Measurements from ENCODE around the gene DMTF1.
A peak's percentile ranks its signal among the peaks of the same experiment; 100 is the strongest.

DNA sequence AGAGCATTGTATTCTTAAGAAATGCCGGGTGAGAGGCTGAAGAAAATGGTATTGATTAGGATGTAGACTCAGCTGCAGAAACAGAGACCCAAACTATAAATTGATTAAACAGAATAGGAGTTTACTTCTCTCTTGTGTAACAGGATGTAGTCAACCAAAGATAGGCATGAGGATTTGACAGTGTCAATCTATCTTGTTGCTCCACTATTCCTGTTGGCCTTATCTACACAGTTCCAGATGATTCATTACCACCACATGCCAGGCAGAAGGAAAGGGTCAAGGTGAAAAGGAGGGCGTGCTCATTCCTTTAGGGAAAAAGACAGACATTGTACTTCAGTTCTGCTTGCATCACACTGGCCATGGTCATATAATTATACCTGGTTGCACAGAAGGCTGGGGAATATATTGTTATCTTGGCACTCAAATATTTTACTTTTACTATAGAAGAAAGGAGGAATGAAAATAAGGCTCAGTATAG is 11.9 kb upstream of the DMTF1 start:
- TF ChIP-seq PATZ1 (CRISPR knock-in tag; IDR thresholded peaks at IDR 0.05; ENCODE audit: borderline replicate concordance): no peak
- no peak for TF ChIP-seq CREB5 (CRISPR knock-in tag; IDR thresholded peaks at IDR 0.05; ENCODE audit: low read depth)
- TF ChIP-seq ISL1 (CRISPR knock-in tag; IDR thresholded peaks at IDR 0.05): no peak
- no peak for TF ChIP-seq PPARA (CRISPR knock-in tag; IDR thresholded peaks at IDR 0.05; ENCODE audit: borderline replicate concordance)
- 0 out of 2 replicates have a peak, but pooled peaks have one; percentile 47 for TF ChIP-seq ZFP3 (CRISPR knock-in tag; IDR thresholded peaks at IDR 0.05)
- TF ChIP-seq, protein P1, sequence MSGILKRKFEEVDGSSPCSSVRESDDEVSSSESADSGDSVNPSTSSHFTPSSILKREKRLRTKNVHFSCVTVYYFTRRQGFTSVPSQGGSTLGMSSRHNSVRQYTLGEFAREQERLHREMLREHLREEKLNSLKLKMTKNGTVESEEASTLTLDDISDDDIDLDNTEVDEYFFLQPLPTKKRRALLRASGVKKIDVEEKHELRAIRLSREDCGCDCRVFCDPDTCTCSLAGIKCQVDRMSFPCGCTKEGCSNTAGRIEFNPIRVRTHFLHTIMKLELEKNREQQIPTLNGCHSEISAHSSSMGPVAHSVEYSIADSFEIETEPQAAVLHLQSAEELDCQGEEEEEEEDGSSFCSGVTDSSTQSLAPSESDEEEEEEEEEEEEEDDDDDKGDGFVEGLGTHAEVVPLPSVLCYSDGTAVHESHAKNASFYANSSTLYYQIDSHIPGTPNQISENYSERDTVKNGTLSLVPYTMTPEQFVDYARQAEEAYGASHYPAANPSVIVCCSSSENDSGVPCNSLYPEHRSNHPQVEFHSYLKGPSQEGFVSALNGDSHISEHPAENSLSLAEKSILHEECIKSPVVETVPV (CRISPR knock-in tag; IDR thresholded peaks at IDR 0.05): no peak
- TF ChIP-seq ARNTL (CRISPR knock-in tag; IDR thresholded peaks at IDR 0.05; ENCODE audit: borderline replicate concordance, low read depth): no peak
- TF ChIP-seq RARB (CRISPR knock-in tag; IDR thresholded peaks at IDR 0.05): no peak
- TF ChIP-seq ZNF565 (CRISPR knock-in tag; conservative IDR thresholded peaks at IDR 0.05; ENCODE audit: low read depth): no peak
- TF ChIP-seq, protein P2, sequence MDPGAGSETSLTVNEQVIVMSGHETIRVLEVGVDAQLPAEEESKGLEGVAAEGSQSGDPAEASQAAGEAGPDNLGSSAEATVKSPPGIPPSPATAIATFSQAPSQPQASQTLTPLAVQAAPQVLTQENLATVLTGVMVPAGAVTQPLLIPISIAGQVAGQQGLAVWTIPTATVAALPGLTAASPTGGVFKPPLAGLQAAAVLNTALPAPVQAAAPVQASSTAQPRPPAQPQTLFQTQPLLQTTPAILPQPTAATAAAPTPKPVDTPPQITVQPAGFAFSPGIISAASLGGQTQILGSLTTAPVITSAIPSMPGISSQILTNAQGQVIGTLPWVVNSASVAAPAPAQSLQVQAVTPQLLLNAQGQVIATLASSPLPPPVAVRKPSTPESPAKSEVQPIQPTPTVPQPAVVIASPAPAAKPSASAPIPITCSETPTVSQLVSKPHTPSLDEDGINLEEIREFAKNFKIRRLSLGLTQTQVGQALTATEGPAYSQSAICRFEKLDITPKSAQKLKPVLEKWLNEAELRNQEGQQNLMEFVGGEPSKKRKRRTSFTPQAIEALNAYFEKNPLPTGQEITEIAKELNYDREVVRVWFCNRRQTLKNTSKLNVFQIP (CRISPR knock-in tag; IDR thresholded peaks at IDR 0.05; ENCODE audit: borderline replicate concordance, low read depth): no peak
- TF ChIP-seq CSDC2 (CRISPR knock-in tag; IDR thresholded peaks at IDR 0.05): no peak
- no peak for TF ChIP-seq ZFP30 (CRISPR knock-in tag; IDR thresholded peaks at IDR 0.05)
- no peak for TF ChIP-seq ZNF8 (CRISPR knock-in tag; IDR thresholded peaks at IDR 0.05)
- TF ChIP-seq TCF4 (CRISPR knock-in tag; IDR thresholded peaks at IDR 0.05; ENCODE audit: borderline replicate concordance): no peak

Data from SK-N-SH treated with all-trans-retinoic acid at 6 μM for 48 hours (cell line).